H9 (cell line): Measurements from ENCODE around the gene THSD1. TPM values are rescaled to one million over a fixed set of nuclear protein-coding genes. Genes with fewer than 3 reads are reported as not detected.

Experiments used
- DNase-seq: peaks from one replicate; pipeline ENCODE4 v3.0.0-alpha.2; 2017
- H2AFZ ChIP-seq: one replicate; pipeline ENCODE4 v1.6.1; 2013; ENCODE audit warnings: mild to moderate bottlenecking, low read length, control low read depth, moderate library complexity
- H2AK5ac ChIP-seq: 2 replicates; pipeline ENCODE4 v1.6.1; 2013; ENCODE audit warnings: low read length, control low read depth, mixed read lengths; ENCODE audit not compliant: insufficient read length
- H2BK120ac ChIP-seq: one replicate; pipeline ENCODE4 v1.6.1; 2013; ENCODE audit warnings: low read depth, mild to moderate bottlenecking, low read length, control low read depth, inconsistent platforms; ENCODE audit not compliant: poor library complexity, severe bottlenecking
- H2BK12ac ChIP-seq: 2 replicates; pipeline ENCODE4 v1.6.1; 2013; ENCODE audit warnings: low read length, control low read depth, mixed read lengths, low read depth; ENCODE audit not compliant: insufficient read length
- H2BK15ac ChIP-seq: 2 replicates; pipeline ENCODE4 v1.6.1; 2013; ENCODE audit warnings: low read depth, low read length, control low read depth
- H2BK20ac ChIP-seq: one replicate; pipeline ENCODE4 v1.6.1; 2013; ENCODE audit warnings: low read depth, mild to moderate bottlenecking, low read length, control low read depth, inconsistent platforms; ENCODE audit not compliant: poor library complexity, severe bottlenecking
- H2BK5ac ChIP-seq: 2 replicates; pipeline ENCODE4 v1.6.1; 2013; ENCODE audit warnings: low read length, control low read depth, mixed read lengths; ENCODE audit not compliant: insufficient read length
- H3K14ac ChIP-seq: 2 replicates; pipeline ENCODE4 v1.6.1; 2013; ENCODE audit warnings: low read length, control low read depth; ENCODE audit not compliant: insufficient read depth
- H3K18ac ChIP-seq: 2 replicates; pipeline ENCODE4 v1.6.1; 2013; ENCODE audit warnings: low read depth, mild to moderate bottlenecking, mixed read lengths, low read length, control low read depth; ENCODE audit not compliant: insufficient read length
- H3K23ac ChIP-seq: 2 replicates; pipeline ENCODE4 v1.6.1; 2013; ENCODE audit warnings: low read length, control low read depth, mixed read lengths, low read depth; ENCODE audit not compliant: insufficient read length
- H3K23me2 ChIP-seq: 2 replicates; pipeline ENCODE4 v1.6.1; 2013; ENCODE audit warnings: low read depth, mild to moderate bottlenecking, mixed read lengths, low read length, control low read depth; ENCODE audit not compliant: insufficient read length, poor library complexity, severe bottlenecking
- H3K27ac ChIP-seq: 2 replicates; pipeline ENCODE4 v1.5.1; 2013; ENCODE audit warnings: low read length, control low read depth, mixed read lengths, low read depth; ENCODE audit not compliant: insufficient read length
- H3K27me3 ChIP-seq: 2 replicates; pipeline ENCODE4 v1.6.1; 2013; ENCODE audit warnings: low read length, control low read depth, inconsistent platforms; ENCODE audit not compliant: insufficient read depth
- H3K4ac ChIP-seq: 2 replicates; pipeline ENCODE4 v1.6.1; 2013; ENCODE audit warnings: low read depth, mild to moderate bottlenecking, control low read depth, inconsistent platforms, low read length, moderate library complexity
- H3K4me1 ChIP-seq: 2 replicates; pipeline ENCODE4 v1.6.1; 2013; ENCODE audit warnings: low read length, control low read depth, inconsistent platforms; ENCODE audit not compliant: insufficient read depth
- H3K4me2 ChIP-seq: 2 replicates; pipeline ENCODE4 v1.6.1; 2013; ENCODE audit warnings: low read length, control low read depth, mixed read lengths; ENCODE audit not compliant: insufficient read length, insufficient read depth
- H3K56ac ChIP-seq: 2 replicates; pipeline ENCODE4 v1.6.1; 2013; ENCODE audit warnings: low read depth, mild to moderate bottlenecking, mixed read lengths, low read length, control low read depth; ENCODE audit not compliant: insufficient read length
- H3K79me1 ChIP-seq: 2 replicates; pipeline ENCODE4 v1.6.1; 2013; ENCODE audit warnings: low read depth, mild to moderate bottlenecking, moderate library complexity, low read length, control low read depth, inconsistent platforms; ENCODE audit not compliant: insufficient read depth, poor library complexity, severe bottlenecking
- H3K79me2 ChIP-seq: 2 replicates; pipeline ENCODE4 v1.6.1; 2013; ENCODE audit warnings: low read length, control low read depth, inconsistent platforms; ENCODE audit not compliant: insufficient read depth
- H3K9ac ChIP-seq: 2 replicates; pipeline ENCODE4 v1.6.1; 2013; ENCODE audit warnings: low read length, control low read depth, mixed read lengths; ENCODE audit not compliant: insufficient read length; ENCODE audit errors: extremely low read depth
- H3K9me3 ChIP-seq: one replicate; pipeline ENCODE4 v1.6.1; 2013; ENCODE audit warnings: low read depth, low read length, inconsistent platforms; ENCODE audit not compliant: control insufficient read depth
- H3T11ph ChIP-seq: one replicate; pipeline ENCODE4 v1.6.1; 2013; ENCODE audit warnings: mild to moderate bottlenecking, low read length, control low read depth, inconsistent platforms
- H4K20me1 ChIP-seq: one replicate; pipeline ENCODE4 v1.6.1; 2013; ENCODE audit not compliant: control insufficient read depth, insufficient read length, insufficient read depth
- H4K5ac ChIP-seq: 2 replicates; pipeline ENCODE4 v1.6.1; 2013; ENCODE audit warnings: low read depth, mild to moderate bottlenecking, mixed read lengths, low read length, control low read depth; ENCODE audit not compliant: insufficient read length
- H4K8ac ChIP-seq: replicated peaks from 2 replicates; pipeline ENCODE4 v1.6.1; 2013; ENCODE audit warnings: low read length, control low read depth, mixed read lengths, low read depth; ENCODE audit not compliant: insufficient read length
- H4K91ac ChIP-seq: 2 replicates; pipeline ENCODE4 v1.6.1; 2013; ENCODE audit warnings: low read depth, mild to moderate bottlenecking, moderate library complexity, mixed read lengths, low read length, control low read depth; ENCODE audit not compliant: insufficient read length
- H3K27ac Mint-ChIP-seq, 3 experiments: 2 replicates in 2 of 3; 3 replicates in 1 of 3; pipeline ENCODE4 v1.8.0; 2020 to 2021; ENCODE audit warnings: mixed read lengths in 3 of 3, mild to moderate bottlenecking in 1 of 3, moderate library complexity in 1 of 3
- H3K27me3 Mint-ChIP-seq: 2 replicates; pipeline ENCODE4 v1.8.0; 2021; ENCODE audit warnings: low read depth, mild to moderate bottlenecking, moderate library complexity, mixed read lengths
- H3K36me3 Mint-ChIP-seq, 3 experiments: 2 replicates in 2 of 3; 3 replicates in 1 of 3; pipeline ENCODE4 v1.8.0; 2020 to 2021; ENCODE audit warnings: low read depth in 3 of 3, mixed read lengths in 3 of 3; ENCODE audit not compliant: insufficient read depth in 1 of 3
- H3K4me1 Mint-ChIP-seq, 2 experiments: 2 replicates each; pipeline ENCODE4 v1.8.0; 2020; ENCODE audit warnings: mixed read lengths in 2 of 2
- H3K4me3 Mint-ChIP-seq, 2 experiments: 2 replicates in 1 of 2; 3 replicates in 1 of 2; pipeline ENCODE4 v1.8.0; 2020 to 2021; ENCODE audit warnings: mild to moderate bottlenecking in 2 of 2, mixed read lengths in 2 of 2, moderate library complexity in 1 of 2
- H3K9me3 Mint-ChIP-seq, 2 experiments: 2 replicates in 1 of 2; 3 replicates in 1 of 2; pipeline ENCODE4 v1.8.0; 2020; ENCODE audit warnings: mild to moderate bottlenecking in 2 of 2, mixed read lengths in 2 of 2, moderate library complexity in 1 of 2
- WGBS: extraction: QIAGEN DNeasy Blood & Tissue Kit; methylation state at CpG from one replicate; pipeline ENCODE4 v1.1.7; 2013; ENCODE audit warnings: missing lambda C conversion rate, low lambda C conversion rate, mixed read lengths; ENCODE audit not compliant: insufficient read length; ENCODE audit errors: extremely low coverage; 5-methylcytosine and 5-hydroxymethylcytosine counted together
- total RNA-seq: library from RNA; stranded (reverse); gene quantifications from 2 replicates; pipeline ENCODE4 v1.2.1, GENCODE V29; 2021
- TF ChIP-seq, protein P1 (sequence below): fragments of 200-600 bp; sonication (generic); conservative IDR thresholded peaks from 3 replicates; pipeline ENCODE4 v1.8.0; 2021; ENCODE audit warnings: antibody characterized with exemption, mild to moderate bottlenecking

The THSD1 gene
- total RNA-seq, 1 experiment from 2014 or later = 0.22 TPM

DNA sequence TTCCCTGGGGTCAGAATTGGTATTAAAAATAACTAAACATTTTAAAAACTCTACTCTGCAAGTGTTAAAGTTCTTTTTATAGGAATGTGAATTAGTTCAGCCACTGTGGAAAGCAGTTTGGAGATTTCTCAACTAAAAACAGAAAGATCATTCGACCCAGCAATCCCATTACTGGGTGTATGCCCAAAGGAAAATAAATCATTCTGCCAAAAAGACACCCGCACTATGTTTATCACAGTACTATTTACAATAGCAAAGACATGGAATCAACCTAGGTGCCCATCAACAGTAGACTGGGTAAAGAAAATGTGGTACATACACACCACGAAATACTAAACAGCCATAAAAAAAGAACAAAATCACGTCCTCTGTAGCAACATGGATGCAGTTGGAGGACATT is 657 bp upstream of the THSD1 start:
- no peak overlapping the region for H2AFZ ChIP-seq
- no peaks in the 10 kb centered on the region for H3K9me3 ChIP-seq
- no peak overlapping the region for H2BK120ac ChIP-seq
- no peaks in the 10 kb centered on the region for H3K79me1 ChIP-seq
- H3K4me2 ChIP-seq = peak overlapping the region; percentile 59
- no peak overlapping the region for H3K23ac ChIP-seq
- no peak overlapping the region for H3K14ac ChIP-seq
- no peak overlapping the region for H3T11ph ChIP-seq
- H3K4me3 Mint-ChIP-seq = peak overlapping the region; percentile 53 to 72
- no peak overlapping the region for H3K18ac ChIP-seq
- no peak overlapping the region for H2BK15ac ChIP-seq
- no peak overlapping the region for H4K91ac ChIP-seq
- no peaks in the 10 kb centered on the region for H3K79me2 ChIP-seq
- no peaks in the 10 kb centered on the region for H3K4me1 ChIP-seq
- no CpG with 5 or more reads among the region's 4 CpGs for WGBS
- H2BK5ac ChIP-seq = no peak overlapping the region
- no peak overlapping the region for H3K56ac ChIP-seq
- DNase-seq = no peak
- no peak overlapping the region for H2AK5ac ChIP-seq
- H3K4me1 Mint-ChIP-seq = peaks cover 4 to 6% of the 10 kb centered on the region in 2 experiments; a peak in 1 of 4 replicates
- no peaks in the 10 kb centered on the region for H4K20me1 ChIP-seq
- H3K9me3 Mint-ChIP-seq = no peaks in the 10 kb centered on the region
- no peak overlapping the region for H4K5ac ChIP-seq
- H3K27ac ChIP-seq = no peak overlapping the region
- H3K27me3 ChIP-seq = peaks cover 9% of the 10 kb centered on the region; the same call in 1 of the 2 replicates
- no peak overlapping the region for H3K27ac Mint-ChIP-seq
- H3K23me2 ChIP-seq = peaks cover 9% of the 10 kb centered on the region
- H2BK20ac ChIP-seq = no peak overlapping the region
- H3K9ac ChIP-seq = no peak overlapping the region
- no peak overlapping the region for H3K4ac ChIP-seq
- H2BK12ac ChIP-seq = no peak overlapping the region
- H4K8ac ChIP-seq = no peak overlapping the region
- peaks cover 42% of the 10 kb centered on the region for H3K27me3 Mint-ChIP-seq
- H3K36me3 Mint-ChIP-seq = peaks cover 0 to 5% (median 0%) of the 10 kb centered on the region in 3 experiments; a peak in 1 of 7 replicates
- TF ChIP-seq, protein P1, sequence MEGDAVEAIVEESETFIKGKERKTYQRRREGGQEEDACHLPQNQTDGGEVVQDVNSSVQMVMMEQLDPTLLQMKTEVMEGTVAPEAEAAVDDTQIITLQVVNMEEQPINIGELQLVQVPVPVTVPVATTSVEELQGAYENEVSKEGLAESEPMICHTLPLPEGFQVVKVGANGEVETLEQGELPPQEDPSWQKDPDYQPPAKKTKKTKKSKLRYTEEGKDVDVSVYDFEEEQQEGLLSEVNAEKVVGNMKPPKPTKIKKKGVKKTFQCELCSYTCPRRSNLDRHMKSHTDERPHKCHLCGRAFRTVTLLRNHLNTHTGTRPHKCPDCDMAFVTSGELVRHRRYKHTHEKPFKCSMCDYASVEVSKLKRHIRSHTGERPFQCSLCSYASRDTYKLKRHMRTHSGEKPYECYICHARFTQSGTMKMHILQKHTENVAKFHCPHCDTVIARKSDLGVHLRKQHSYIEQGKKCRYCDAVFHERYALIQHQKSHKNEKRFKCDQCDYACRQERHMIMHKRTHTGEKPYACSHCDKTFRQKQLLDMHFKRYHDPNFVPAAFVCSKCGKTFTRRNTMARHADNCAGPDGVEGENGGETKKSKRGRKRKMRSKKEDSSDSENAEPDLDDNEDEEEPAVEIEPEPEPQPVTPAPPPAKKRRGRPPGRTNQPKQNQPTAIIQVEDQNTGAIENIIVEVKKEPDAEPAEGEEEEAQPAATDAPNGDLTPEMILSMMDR = no peak
